ENCODE measurements around the gene STBD1. TPM values are rescaled to one million over a fixed set of nuclear protein-coding genes. Genes with fewer than 3 reads are reported as not detected.
A peak's percentile ranks its signal among the peaks of the same experiment; 100 is the strongest.

Gene STBD1
- total and polyA plus RNA-seq, 2 experiments from 2014 or later, result 10.3 to 10.6 TPM

- no peaks in the 10 kb centered on the region for H3K36me3 ChIP-seq (ENCODE audit: low read depth)
- TF ChIP-seq EZH2phosphoT487 (IDR thresholded peaks at IDR 0.05; ENCODE audit: insufficient read depth, low read depth) (no peak), EZH2 (IDR thresholded peaks at IDR 0.05; ENCODE audit: insufficient read depth, poor library complexity, severe bottlenecking) (no peak)
- no peak overlapping the region for H3K27ac ChIP-seq
- in situ Hi-C loops (cut with MboI), result no loop called here
- H3F3A ChIP-seq (ENCODE audit: insufficient read depth), result no peaks in the 10 kb centered on the region
- H3K9ac ChIP-seq, result no peak overlapping the region
- H3K9me2 ChIP-seq (ENCODE audit: insufficient read depth), result no peaks in the 10 kb centered on the region
- H4K20me1 ChIP-seq (ENCODE audit: insufficient read depth), result no peaks in the 10 kb centered on the region
- H3K27me3 ChIP-seq (replicated peaks; ENCODE audit: insufficient read depth), result 0 out of 2 replicates have a peak, but pooled peaks cover 3% of the 10 kb centered on the region
- no peaks in the 10 kb centered on the region for H3K9me3 ChIP-seq (ENCODE audit: low read depth)
- no peaks in the 10 kb centered on the region for H3K79me2 ChIP-seq (ENCODE audit: insufficient read depth)
- H2AFZ ChIP-seq, result no peak overlapping the region
- DNase-seq, result peak; percentile 78
- H3K4me3 ChIP-seq, result no peak overlapping the region
- no peak overlapping the region for H3K4me2 ChIP-seq (ENCODE audit: unreplicated experiment)
- H3K4me1 ChIP-seq (ENCODE audit: insufficient read depth), result peaks cover 10% of the 10 kb centered on the region; the same call in 1 of the 2 replicates
These were observed 34.5 kb downstream of the STBD1 start for GRCh38 chr4:76341063-76341462.

GRCh38 chr4:76342191-76342590 lies 35.7 kb downstream of the STBD1 start:
- no peaks in the 10 kb centered on the region for H3F3A ChIP-seq (ENCODE audit: insufficient read depth)
- no peak overlapping the region for H2AFZ ChIP-seq
- H3K36me3 ChIP-seq (ENCODE audit: low read depth), result no peaks in the 10 kb centered on the region
- H3K79me2 ChIP-seq (ENCODE audit: insufficient read depth), result no peaks in the 10 kb centered on the region
- no peak overlapping the region for H3K9ac ChIP-seq
- 0 out of 2 replicates have a peak, but pooled peaks cover 3% of the 10 kb centered on the region for H3K27me3 ChIP-seq (replicated peaks; ENCODE audit: insufficient read depth)
- DNase-seq, result no peak
- TF ChIP-seq EZH2 (IDR thresholded peaks at IDR 0.05; ENCODE audit: insufficient read depth, poor library complexity, severe bottlenecking), result no peak
- no peak for TF ChIP-seq EZH2phosphoT487 (IDR thresholded peaks at IDR 0.05; ENCODE audit: insufficient read depth, low read depth)
- no peak overlapping the region for H3K4me2 ChIP-seq (ENCODE audit: unreplicated experiment)
- H3K27ac ChIP-seq, result no peak overlapping the region
- H3K9me2 ChIP-seq (ENCODE audit: insufficient read depth), result no peaks in the 10 kb centered on the region
- 76 to 79% methylated on average over 1 of the region's 1 CpG for WGBS, 2 experiments (ENCODE audit: low coverage in 1 of 2, low lambda C conversion rate in 2 of 2, missing lambda C conversion rate in 2 of 2)
- in situ Hi-C loops (cut with MboI), result no loop called here
- no peak overlapping the region for H3K4me3 ChIP-seq
- peaks cover 10% of the 10 kb centered on the region; the same call in 1 of the 2 replicates for H3K4me1 ChIP-seq (ENCODE audit: insufficient read depth)
- H3K9me3 ChIP-seq (ENCODE audit: low read depth), result no peaks in the 10 kb centered on the region
- H4K20me1 ChIP-seq (ENCODE audit: insufficient read depth), result no peaks in the 10 kb centered on the region

GRCh38 chr4:76342803-76343202 lies 36.3 kb downstream of the STBD1 start:
- no peak overlapping the region for H3K4me2 ChIP-seq (ENCODE audit: unreplicated experiment)
- no peaks in the 10 kb centered on the region for H3K79me2 ChIP-seq (ENCODE audit: insufficient read depth)

GRCh38 chr4:76354517-76355473 lies 48.3 kb downstream of the STBD1 start:
- H3K9ac ChIP-seq, result no peak overlapping the region
- no peak overlapping the region for H2AFZ ChIP-seq
- WGBS, 2 experiments (ENCODE audit: low coverage in 1 of 2, low lambda C conversion rate in 2 of 2, missing lambda C conversion rate in 2 of 2), result 56 to 61% methylated on average over 9 of the region's 9 CpGs
- H3K27ac ChIP-seq, result no peak overlapping the region
- H3K9me2 ChIP-seq (ENCODE audit: insufficient read depth), result no peaks in the 10 kb centered on the region
- H3K27me3 ChIP-seq (replicated peaks; ENCODE audit: insufficient read depth), result peaks cover 5% of the 10 kb centered on the region
- in situ Hi-C loops (cut with MboI), result no loop called here
- H3K4me1 ChIP-seq (ENCODE audit: insufficient read depth), result no peaks in the 10 kb centered on the region
- H3K4me2 ChIP-seq (ENCODE audit: unreplicated experiment), result no peak overlapping the region
- H3K4me3 ChIP-seq, result no peak overlapping the region
- no peaks in the 10 kb centered on the region for H3K9me3 ChIP-seq (ENCODE audit: low read depth)
- DNase-seq, result no peak
- TF ChIP-seq EZH2phosphoT487 (IDR thresholded peaks at IDR 0.05; ENCODE audit: insufficient read depth, low read depth) (no peak), EZH2 (IDR thresholded peaks at IDR 0.05; ENCODE audit: insufficient read depth, poor library complexity, severe bottlenecking) (no peak)
- no peaks in the 10 kb centered on the region for H3F3A ChIP-seq (ENCODE audit: insufficient read depth)
- H4K20me1 ChIP-seq (ENCODE audit: insufficient read depth), result no peaks in the 10 kb centered on the region
- H3K79me2 ChIP-seq (ENCODE audit: insufficient read depth), result no peaks in the 10 kb centered on the region
- no peaks in the 10 kb centered on the region for H3K36me3 ChIP-seq (ENCODE audit: low read depth)

More at GRCh38 chr4:76342803-76343202, 36.3 kb downstream of the STBD1 start:
- 0 out of 2 replicates have a peak, but pooled peaks cover 3% of the 10 kb centered on the region for H3K27me3 ChIP-seq (replicated peaks; ENCODE audit: insufficient read depth)
- H3K4me3 ChIP-seq, result no peak overlapping the region
- H3K9me2 ChIP-seq (ENCODE audit: insufficient read depth), result no peaks in the 10 kb centered on the region
- TF ChIP-seq EZH2 (IDR thresholded peaks at IDR 0.05; ENCODE audit: insufficient read depth, poor library complexity, severe bottlenecking) (no peak), EZH2phosphoT487 (IDR thresholded peaks at IDR 0.05; ENCODE audit: insufficient read depth, low read depth) (no peak)
- H4K20me1 ChIP-seq (ENCODE audit: insufficient read depth), result no peaks in the 10 kb centered on the region
- no peak overlapping the region for H3K27ac ChIP-seq
- no peak overlapping the region for H2AFZ ChIP-seq
- no peaks in the 10 kb centered on the region for H3K9me3 ChIP-seq (ENCODE audit: low read depth)
- no peak overlapping the region for H3K9ac ChIP-seq
- WGBS, 2 experiments (ENCODE audit: low coverage in 1 of 2, low lambda C conversion rate in 2 of 2, missing lambda C conversion rate in 2 of 2), result 39 to 48% methylated on average over 2 of the region's 2 CpGs
- H3F3A ChIP-seq (ENCODE audit: insufficient read depth), result no peaks in the 10 kb centered on the region
- in situ Hi-C loops (cut with MboI), result no loop called here
- H3K36me3 ChIP-seq (ENCODE audit: low read depth), result no peaks in the 10 kb centered on the region
- DNase-seq, result no peak
- H3K4me1 ChIP-seq (ENCODE audit: insufficient read depth), result peaks cover 10% of the 10 kb centered on the region; the same call in 1 of the 2 replicates
